ENCODE measurements around the gene ITSN2.

DNA sequence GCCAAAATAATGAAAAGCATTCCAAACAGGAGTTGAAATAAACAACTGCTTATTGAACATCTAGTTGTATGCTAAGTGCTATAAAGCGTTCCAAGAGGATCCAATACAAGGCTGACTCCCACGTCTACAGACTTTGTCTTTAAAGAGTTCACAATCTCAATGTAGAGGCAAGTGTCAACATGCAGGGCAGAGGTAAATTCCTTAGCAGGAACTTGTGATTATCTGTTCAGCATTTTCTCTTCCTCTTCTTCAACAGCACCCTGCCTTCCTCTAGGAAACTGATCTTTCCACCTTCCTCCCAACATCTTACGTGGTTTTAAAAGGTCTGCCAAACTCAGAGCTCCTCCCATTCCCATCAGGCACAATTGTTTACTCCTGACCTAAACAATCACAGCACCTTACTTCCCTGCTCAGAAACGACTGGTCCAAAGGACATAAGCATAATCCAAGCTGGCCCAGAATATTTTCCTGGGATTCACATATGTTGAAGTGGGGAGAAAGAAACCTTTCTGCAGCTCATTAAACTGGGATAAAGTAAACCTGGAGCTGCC lies 83.9 kb downstream of the ITSN2 start:
- TF ChIP-seq, protein P1, sequence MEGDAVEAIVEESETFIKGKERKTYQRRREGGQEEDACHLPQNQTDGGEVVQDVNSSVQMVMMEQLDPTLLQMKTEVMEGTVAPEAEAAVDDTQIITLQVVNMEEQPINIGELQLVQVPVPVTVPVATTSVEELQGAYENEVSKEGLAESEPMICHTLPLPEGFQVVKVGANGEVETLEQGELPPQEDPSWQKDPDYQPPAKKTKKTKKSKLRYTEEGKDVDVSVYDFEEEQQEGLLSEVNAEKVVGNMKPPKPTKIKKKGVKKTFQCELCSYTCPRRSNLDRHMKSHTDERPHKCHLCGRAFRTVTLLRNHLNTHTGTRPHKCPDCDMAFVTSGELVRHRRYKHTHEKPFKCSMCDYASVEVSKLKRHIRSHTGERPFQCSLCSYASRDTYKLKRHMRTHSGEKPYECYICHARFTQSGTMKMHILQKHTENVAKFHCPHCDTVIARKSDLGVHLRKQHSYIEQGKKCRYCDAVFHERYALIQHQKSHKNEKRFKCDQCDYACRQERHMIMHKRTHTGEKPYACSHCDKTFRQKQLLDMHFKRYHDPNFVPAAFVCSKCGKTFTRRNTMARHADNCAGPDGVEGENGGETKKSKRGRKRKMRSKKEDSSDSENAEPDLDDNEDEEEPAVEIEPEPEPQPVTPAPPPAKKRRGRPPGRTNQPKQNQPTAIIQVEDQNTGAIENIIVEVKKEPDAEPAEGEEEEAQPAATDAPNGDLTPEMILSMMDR (IDR thresholded peaks at IDR 0.05), result no peak
- TF ChIP-seq POLR2A (IDR thresholded peaks at IDR 0.05), result no peak
